Ishikawa (cell line): Measurements from ENCODE around the gene NXN.

Experiments
- CEBPB ChIP-seq: IDR thresholded peaks from 2 replicates; pipeline ENCODE4 v1.6.1; 2012
- CREB1 ChIP-seq: IDR thresholded peaks from 2 replicates; pipeline ENCODE4 v1.6.1; 2012; ENCODE audit warnings: low read depth
- TEAD4 ChIP-seq: IDR thresholded peaks from 2 replicates; pipeline ENCODE4 v1.6.1; 2012
- TF ChIP-seq, protein P1 (sequence below): IDR thresholded peaks from 2 replicates; pipeline ENCODE4 v1.6.1; 2012; ENCODE audit warnings: low read depth, mild to moderate bottlenecking
- TF ChIP-seq, protein P2 (sequence below): IDR thresholded peaks from 2 replicates; pipeline ENCODE4 v1.6.1; 2012

DNA sequence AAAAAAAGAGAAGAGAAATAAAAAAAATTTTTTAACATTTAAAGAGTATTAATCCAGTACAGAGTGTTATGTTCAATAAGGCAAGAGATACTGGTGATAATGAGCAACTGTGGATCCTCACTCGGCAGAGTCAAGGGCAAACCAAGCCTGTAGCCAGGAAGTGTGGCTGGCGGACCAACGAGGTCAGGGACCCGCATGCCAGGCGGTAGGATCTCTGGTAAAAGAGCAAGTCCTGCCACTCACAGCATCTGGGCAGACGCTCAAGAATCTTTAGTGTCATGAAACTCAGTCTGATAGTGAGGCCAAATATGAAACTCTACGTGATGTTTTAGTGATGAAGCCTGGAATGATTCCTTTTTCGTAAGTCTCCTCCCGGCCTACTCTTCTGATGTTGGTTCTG is 219.2 kb downstream of the NXN start:
- TF ChIP-seq TEAD4: no peak
- no peak for TF ChIP-seq CREB1
- TF ChIP-seq, protein P1, sequence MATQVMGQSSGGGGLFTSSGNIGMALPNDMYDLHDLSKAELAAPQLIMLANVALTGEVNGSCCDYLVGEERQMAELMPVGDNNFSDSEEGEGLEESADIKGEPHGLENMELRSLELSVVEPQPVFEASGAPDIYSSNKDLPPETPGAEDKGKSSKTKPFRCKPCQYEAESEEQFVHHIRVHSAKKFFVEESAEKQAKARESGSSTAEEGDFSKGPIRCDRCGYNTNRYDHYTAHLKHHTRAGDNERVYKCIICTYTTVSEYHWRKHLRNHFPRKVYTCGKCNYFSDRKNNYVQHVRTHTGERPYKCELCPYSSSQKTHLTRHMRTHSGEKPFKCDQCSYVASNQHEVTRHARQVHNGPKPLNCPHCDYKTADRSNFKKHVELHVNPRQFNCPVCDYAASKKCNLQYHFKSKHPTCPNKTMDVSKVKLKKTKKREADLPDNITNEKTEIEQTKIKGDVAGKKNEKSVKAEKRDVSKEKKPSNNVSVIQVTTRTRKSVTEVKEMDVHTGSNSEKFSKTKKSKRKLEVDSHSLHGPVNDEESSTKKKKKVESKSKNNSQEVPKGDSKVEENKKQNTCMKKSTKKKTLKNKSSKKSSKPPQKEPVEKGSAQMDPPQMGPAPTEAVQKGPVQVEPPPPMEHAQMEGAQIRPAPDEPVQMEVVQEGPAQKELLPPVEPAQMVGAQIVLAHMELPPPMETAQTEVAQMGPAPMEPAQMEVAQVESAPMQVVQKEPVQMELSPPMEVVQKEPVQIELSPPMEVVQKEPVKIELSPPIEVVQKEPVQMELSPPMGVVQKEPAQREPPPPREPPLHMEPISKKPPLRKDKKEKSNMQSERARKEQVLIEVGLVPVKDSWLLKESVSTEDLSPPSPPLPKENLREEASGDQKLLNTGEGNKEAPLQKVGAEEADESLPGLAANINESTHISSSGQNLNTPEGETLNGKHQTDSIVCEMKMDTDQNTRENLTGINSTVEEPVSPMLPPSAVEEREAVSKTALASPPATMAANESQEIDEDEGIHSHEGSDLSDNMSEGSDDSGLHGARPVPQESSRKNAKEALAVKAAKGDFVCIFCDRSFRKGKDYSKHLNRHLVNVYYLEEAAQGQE: no peak
- TF ChIP-seq, protein P2, sequence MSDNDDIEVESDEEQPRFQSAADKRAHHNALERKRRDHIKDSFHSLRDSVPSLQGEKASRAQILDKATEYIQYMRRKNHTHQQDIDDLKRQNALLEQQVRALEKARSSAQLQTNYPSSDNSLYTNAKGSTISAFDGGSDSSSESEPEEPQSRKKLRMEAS: no peak
- no peak for TF ChIP-seq CEBPB
